GM18511 (cell line): Measurements from ENCODE around the gene MITF.
"Not testable (repeated sequence)": the region's sequence is repeated elsewhere in the genome, so short reads cannot be mapped to it uniquely, and the experiment has no call there.

Experiments used
- ATAC-seq: cut with Tn5 transposase; IDR thresholded peaks from one replicate; pipeline ENCODE4 v1.9.1; 2021; ENCODE audit warnings: mild to moderate bottlenecking, moderate library complexity; ENCODE audit not compliant: unreplicated experiment

Gene MITF

DNA sequence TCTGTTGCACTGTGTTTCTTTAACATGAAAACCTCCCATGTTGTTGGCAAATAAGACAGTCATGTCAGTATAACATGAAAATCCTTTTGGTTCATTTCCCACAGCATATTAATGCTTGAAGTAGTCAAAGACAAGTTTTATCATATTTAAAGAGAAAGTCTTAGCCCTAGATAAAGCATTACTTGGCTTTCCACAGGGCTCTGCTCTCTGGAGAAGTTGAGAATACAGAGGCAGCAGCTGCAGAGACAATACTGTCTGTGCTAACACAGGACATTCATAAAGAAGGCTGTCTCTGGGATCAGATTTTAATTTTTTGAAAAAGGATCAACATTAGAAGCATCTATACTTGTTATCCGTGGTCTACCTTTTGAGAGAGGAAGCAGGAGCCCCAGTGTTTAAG, 156.8 kb downstream of the MITF start:
- ATAC-seq = no peak

DNA sequence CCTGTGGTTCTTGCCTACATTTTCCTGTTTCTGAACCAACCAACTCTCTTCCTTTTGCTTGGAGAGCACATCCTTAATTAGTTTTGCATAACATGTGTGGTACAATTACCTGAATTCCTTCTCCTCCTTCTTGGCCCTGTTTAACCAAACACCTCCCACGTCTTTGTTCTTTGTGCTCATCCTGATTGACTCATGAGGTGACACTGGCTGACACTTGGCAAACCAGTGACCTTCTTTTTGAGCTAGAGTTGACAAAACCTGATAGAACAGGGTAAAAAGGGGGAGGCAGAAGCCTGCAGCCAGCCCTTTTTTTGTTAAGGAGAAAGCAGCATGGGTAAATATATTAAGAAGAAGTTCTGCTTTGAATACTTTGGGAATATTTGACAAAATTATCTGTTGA, 161.1 kb downstream of the MITF start:
- no peak for ATAC-seq

DNA sequence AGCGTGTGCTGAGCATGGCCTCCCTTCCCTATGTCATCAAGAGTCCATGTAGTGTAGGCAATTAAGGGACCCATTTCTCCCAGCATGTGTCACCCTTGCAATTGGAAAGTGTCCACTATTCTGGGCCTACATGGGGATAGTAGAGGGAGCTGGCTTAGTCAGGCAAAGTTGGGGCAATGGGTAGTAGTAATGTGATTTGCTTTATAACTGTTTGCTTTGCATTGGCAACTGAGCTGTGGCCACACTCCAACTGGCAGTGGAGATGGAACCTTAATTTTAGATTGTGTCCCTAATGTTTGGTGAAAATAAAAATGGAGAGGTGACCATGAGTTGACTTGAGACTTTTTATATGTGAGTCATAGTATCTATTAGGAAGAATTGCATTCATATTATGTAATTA, 162.5 kb downstream of the MITF start:
- no peak for ATAC-seq

DNA sequence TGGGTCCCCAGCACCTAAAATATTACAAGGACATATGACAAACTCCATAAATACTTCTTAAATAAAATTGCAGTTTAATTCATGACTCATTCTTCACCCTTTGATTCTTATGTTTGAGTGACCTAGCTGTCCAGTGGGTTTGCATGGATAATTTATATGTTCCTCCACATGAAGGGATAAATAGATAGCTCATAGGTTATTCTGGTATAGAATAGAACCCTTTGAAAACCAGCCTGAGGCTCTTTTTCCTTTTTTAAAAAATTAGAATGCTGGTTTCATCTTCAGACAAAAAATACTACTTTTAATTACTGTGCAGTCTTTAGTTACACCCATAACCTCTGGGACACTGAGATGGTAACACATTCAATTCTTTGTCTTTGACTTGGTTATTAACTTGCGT, 163.1 kb downstream of the MITF start:
- ATAC-seq = no peak

DNA sequence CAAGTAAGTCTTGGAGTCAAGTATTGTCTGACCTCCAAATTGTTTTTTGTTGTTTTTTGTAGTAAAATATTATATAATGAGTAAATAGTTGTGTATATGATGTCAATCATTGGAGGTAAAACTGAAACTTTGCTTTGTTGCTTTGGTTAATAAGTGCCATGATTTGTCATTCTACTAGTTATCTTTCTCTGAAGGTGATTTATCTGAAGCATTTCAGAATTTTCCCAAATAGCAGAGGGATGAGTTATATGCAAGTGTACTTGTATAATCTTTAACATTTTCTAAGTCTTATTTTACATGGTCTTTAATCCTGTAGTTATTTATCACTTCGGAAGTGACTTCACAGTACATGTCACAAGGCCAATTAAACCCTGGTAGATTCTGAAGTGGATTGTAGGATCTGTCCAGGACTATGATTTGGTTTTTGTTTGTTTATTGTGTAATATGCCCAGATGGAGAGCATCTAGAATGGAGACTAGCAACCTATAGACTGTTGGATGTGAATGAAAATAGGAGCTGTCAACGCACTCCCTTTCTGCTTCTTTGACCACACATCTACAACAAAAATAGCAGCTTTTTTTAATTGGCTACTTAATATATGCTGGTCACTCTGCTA, 167.2 kb downstream of the MITF start:
- ATAC-seq = no peak

DNA sequence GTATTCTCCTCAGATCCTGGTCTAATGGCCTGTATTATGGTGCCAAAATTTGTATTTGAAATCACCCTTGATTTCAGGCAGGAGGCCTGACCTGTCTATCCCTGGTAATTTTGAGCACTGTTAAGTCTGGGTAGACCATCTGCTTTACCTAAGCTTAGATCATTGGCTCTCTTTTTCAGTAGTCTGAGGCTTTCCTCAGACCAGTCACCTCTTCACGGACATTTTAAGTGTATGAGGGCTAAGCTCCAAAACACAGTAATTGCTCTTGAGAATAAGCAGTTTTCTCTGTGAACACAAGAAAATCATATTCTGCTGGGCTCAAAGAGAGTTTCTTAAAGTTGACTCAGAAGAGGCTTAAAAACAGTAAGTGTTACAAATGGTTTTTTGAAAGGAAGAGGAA, 168.3 kb downstream of the MITF start:
- no peak for ATAC-seq

DNA sequence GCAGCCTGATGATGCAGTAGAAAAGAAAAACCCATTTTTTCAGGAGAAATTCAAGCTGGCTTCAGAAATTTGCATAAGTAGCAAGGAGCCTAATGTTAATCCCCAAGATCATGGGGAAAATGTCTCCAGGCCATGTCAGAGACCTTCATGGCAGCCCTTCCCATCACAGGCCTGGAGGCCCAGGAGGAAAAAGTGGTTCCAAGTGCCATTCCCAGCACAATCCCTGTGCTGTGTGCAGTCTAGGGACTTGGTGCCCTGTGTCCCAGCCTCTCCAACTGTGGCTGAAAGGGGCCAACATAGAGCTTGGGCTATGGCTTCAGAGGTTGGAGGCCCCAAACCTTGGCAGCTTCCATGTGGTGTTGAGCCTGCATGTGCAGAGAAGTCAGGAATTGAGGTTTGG, 170.6 kb downstream of the MITF start:
- ATAC-seq = not testable (repeated sequence)

DNA sequence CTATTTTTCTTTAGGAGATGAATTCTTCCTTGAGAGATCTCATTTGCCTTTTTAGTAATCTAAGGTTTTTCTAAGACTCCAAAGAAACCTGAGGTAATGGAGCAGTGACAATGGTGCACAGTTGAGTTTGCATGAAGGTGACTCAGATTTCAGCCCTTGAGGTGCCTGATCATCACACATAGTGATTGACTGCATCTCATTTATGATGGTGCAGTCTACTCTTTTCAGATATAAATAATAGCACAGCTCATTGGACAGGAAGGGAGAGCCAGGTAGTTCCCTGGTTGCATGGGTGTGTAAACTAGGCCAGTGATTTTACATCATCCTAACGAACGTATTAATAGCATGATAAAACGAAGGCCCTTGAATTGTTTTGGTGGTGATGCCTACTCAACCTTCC, 174.2 kb downstream of the MITF start:
- ATAC-seq = no peak

DNA sequence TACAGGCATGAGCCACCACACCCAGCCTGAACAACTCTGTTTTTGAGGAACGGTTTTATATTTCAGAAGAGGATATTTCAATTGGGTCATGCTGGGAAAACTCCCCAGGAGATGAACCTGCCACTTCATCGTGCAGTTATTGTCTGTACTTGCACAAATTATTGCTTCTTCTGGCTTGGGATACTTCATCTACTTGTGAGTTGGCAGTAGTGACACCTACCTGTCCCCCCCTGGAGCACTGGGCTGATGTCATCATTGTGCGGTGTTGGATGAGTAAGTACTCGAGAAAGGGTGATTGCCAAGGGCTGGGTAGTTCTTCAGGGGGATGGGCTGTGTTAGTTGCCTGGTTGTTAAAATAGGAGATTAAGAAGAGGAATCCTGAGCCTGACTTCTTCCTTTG, 175.1 kb downstream of the MITF start:
- no peak for ATAC-seq

DNA sequence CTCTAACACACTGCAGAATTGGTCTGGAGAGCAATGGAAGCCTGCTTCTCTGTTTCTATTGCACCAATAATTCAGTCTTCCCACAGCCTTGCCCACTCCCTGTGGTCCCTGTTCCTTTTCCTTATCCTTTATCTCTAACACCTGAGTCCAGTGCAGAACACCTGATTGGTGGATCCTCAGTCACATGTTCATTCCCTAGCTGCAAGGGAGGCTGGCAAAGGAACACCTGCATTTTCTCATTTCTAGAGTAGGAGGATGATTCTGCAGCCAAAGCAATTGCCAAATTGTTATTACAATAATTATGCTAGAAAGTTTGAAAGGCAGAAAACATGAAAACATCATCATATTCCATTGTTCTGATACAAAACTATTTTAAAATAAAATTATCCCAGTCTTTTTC, 176.5 kb downstream of the MITF start:
- ATAC-seq = no peak

DNA sequence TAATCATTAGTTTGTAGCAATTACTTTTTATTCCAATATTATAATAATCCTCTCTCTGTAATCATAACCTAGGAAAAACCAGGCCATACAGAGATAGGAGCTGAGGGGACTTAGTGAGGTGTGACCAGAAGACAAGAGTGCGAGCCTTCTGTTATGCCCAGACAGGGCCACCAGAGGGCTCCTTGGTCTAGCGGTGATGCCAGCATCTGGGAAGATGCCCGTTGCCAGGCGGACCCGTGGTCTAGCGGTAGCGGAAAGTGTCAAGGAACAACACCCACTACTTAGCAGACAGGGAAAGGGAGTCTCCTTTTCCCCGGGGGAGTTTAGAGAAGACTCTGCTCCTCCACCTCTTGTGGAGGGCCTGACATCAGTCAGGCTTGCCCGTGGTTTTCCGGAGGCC, 180.7 kb downstream of the MITF start:
- not testable (repeated sequence) for ATAC-seq

DNA sequence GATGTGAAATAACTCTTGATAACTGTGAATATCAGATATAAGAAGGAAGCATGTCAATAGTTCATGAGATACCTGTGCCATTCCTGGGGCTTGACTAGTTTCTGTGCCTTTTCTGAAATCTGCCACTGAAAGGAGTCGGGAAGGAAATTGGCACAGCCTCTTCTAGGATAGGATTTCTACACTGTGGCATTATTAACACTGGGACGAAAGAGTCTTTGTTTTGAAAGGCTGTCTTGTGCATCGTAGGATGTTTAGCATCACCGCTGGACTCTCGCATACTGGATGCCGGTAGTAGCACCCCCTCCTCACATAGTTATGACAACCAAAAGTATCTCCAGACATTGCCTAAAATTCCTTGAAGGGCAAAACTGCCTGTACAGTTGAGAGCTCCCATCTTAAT, 182.4 kb downstream of the MITF start:
- ATAC-seq = no peak

DNA sequence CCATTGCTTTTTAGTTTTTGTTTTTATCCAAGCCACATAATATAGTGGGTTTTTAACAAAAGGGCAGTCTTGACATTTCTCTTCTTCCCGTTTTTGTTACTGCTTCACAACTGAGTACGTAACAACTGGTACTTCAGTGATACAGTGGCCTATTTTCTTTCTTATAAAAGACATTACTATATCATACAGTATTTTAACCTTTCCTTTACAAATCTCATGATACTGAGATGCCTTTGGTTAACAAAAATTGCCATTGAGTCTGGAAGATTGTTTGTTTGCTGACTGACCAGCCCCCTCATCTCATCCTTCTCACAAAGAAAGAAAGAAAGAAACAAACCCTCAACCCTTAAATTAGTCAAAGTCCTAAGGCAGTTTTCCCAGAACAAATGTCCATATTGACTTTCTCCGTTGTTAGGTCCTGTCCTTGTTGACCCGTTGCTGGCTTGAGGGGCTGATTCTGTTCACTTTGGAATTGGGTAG, 183.3 kb downstream of the MITF start:
- ATAC-seq = no peak

DNA sequence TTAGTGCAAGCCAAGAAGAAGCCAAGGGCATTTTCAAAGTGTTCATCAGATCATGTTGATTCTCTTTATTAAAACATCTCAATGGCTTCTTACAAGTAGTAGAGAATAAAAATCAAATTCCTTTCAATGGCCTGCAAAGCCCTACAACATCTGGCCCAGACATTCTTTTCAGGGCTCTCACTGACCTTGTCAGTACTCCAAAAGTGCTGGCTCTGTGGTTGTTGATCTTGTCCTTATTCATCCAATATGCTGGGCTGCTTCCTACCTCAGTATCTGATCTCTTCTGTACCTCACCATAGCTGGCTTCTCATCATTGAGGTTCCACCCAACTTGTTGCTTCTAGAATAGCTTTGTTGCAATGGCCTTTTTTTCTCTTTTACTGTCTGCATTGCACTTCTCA, 186.2 kb downstream of the MITF start:
- ATAC-seq = no peak

DNA sequence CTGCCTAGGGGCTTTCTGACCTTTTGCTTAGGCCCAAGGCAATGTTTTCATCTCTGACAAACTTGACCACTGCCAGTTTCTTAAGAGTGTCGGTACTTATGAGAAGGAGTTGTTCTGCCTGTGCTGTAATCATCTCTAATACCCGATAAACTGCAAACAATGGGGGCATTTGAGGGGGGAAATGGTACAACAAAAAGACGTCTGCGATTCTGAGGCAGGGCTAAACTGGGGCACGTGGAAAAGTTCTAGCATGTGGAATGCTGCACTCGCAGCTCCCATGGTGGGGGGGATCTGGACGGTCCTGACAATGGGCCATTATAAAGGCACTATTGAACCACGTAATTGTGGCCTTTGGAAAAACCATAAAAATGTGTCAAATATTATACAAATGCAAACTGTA, 187.1 kb downstream of the MITF start:
- no peak for ATAC-seq

DNA sequence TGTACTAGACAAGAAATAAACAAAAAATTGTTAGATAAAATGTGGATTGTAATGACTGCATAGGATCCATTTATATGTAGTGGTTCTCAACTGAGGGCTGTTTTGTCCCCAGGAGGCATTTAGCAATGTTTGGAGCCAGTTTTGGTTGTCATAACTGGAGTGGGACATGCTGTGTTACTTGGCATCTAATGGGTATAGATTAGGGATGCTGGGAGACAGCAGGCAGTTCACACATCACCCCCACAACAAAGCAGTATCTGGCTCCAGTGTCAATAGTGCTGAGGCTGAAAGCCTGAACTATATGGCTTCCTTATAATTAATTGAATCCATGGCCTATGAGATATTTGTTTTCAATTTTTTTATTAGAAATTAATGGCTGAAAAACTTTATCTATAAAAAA, 188.3 kb downstream of the MITF start:
- no peak for ATAC-seq

DNA sequence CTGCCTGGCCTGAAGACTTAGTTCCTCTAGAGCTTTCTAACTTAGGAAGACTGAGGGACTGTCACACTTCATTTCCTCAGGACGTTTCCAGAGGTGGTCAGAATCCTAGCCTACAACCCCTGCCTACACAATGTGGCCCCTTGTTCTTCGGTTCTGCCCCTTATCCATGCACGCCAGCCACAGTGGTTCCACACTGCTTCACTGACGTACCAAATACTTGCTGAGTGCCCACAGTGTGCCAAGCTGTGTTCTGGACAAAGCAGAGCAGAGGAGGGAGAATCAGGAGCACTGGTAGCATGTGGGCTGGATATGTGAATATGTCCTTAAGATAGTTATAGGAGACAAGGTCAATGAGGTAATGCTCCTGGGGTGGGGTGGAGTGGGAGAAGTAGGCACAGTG, 189.8 kb downstream of the MITF start:
- no peak for ATAC-seq

DNA sequence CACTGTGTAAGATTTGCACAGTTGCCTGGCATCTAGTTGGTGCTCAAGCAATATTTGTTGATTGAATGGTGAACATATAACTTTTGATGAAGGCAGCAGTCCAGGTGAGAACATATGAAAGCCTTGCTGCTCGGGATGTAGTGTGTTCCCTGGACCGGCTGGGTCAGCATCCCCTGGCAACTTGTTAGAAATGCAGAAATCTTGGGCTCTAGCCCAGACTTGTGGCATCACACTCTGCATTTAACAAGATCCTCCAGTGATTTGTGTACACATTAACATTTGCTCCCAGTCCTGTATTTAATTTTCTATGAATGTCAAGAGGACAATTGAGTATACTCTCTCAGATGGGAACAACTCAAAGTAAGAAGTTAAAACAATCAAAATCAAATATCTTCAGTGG, 191.3 kb downstream of the MITF start:
- ATAC-seq = no peak

DNA sequence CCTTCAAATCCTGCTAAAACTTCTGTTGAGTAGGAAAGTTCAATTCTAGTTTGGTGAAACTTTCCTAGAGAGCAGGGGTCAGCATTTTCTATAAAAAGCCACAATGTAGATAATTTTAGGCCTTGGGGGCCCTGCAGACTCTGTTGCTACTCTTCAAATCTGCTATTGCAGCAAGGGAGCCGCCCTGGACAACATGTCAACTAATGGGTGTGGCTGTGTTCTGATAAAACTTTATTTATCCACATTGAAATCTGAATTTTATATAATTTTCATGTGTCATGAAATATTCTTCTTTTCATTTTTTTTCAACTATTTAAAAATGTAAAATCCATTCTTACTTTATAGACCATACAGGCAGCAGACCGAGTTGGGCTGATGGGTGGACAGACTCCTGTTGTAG, 192.8 kb downstream of the MITF start:
- ATAC-seq = no peak

DNA sequence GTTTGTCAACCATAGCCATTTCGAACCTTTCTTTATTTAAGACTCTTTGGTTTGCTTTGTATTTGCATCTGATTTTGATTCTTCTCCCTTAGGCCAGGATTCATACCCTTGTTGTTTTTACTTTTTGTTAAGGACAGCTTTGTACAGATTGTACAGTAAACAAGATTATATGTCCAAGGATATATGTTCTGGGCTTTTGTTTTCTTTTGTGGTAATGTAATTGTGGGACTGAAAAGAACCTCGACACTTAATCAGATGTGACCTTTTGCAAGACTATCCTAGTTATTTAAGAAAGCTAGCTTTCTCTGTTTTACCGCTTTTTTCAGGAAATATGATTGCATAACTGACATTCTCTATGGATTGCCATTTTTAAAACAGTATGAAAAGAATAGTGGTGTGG, 193.2 kb downstream of the MITF start:
- no peak for ATAC-seq

DNA sequence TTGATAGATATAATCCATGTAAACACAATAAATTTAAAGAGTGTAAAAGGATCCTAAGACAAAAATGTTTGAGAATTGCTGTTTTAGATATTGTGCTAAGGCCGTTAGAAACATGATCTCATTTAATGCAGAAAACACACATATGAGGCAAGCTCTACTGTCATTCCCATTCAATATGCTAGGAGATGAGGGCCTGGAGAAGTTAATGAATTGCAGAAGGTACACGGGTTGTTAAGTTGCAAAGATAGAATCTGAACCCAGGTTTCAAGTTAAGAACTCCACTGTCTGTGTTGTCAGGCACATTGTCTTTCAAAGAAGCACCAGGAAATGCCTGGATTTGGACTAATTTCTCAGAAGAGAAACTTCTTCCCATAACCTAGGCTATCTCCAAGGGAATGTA, 195.1 kb downstream of the MITF start:
- no peak for ATAC-seq

DNA sequence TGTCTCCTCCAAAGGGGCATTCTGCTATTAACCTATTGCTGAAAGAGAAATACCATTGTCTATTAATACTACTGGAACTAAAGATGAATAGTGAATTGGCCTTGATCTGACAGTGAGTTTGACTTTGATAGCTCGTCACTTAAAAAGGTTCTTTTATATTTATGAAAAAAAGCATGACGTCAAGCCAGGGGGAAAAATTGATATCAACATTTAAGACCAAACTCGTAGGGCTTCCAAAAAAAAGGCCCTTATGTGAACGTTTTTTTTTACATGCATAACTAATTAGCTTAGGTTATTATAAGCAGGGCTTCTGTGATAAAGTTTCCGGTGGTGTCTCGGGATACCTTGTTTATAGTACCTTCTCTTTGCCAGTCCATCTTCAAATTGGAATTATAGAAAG, 197.0 kb downstream of the MITF start:
- no peak for ATAC-seq

DNA sequence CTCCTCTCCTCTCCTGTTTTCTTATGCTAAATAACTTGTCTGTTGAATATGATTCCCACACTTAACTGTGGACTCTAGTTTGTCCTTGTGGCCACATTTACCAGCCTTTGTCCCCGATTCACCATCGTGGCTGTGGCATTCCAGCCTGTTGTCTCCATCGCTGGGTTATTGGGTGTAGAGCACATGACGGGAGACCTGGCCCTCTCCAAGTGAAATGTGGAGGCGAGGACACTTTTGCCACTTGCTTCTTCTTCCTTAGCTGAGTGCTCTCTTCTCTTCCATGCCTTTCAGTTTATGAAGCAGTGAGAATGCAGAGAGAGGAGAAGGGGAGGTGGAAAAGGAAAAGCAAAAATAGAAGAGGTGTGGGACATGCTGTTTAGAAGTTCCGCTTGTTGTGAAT, 198.8 kb downstream of the MITF start:
- ATAC-seq = no peak

DNA sequence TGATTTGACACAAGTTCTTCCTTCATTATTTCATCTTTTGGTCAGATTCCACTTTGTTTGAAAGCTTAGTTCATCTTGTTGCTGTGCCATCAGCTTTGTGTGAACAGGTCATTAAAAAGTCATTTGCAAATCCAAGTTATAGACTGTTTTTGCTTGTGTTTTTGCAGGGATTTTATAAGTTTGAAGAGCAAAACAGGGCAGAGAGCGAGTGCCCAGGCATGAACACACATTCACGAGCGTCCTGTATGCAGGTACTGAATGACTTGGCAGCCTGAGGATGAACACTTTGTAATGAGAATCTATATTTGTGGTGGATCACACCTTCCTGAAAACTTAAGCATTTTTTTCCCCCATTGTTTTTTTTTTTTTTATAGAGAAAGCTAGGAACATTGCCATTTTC, 199.7 kb downstream of the MITF start:
- no peak for ATAC-seq
